ENCODE measurements around the gene JMJD8.

The JMJD8 gene

DNA sequence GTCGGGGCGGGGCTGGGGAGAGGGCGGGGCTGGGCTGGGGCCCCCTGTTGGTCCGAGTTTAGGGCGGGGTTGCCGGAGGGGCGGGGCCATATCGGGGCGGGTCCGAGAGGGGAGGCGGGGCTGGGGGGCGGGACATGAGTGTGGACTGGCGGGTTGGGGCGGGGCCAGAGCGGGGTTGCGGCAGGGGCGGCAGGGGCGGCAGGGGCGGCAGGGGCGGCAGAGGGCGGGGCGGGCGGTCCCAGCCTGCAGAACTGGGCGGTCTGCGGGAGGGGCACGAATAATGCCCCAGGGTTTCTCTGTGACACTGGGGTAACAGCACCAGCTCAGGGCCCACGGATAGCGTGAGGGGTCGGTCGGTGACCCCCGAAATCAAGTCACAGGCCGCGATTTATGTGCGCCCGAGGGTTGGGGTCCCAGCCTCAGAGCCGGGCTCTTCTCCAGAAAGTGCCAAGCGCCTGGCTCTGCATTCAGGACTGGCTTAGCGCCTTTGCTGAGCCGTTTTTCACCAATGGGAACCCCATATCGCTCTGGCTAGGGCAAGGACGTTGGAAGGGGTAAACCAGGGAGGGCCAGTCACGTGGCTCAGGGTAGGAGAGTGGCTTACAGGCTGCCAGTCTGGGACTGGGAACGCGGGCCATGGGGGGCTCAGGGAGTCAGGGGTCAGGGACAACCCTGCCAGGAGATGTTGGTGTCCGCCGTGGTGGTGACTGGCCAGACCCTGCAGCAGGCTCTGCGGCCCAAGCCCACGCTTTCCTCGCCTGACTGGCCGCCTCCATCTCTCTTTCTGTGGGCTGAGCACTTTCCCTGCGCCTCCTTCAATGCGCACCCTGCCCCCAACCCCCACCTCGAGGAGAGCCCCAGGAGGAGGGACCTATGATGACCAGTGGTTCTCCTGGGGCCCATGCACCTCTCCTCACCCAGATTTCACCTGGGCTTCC, 46.8 kb downstream of the JMJD8 start:
- DNase-seq, result peak; percentile 87

DNA sequence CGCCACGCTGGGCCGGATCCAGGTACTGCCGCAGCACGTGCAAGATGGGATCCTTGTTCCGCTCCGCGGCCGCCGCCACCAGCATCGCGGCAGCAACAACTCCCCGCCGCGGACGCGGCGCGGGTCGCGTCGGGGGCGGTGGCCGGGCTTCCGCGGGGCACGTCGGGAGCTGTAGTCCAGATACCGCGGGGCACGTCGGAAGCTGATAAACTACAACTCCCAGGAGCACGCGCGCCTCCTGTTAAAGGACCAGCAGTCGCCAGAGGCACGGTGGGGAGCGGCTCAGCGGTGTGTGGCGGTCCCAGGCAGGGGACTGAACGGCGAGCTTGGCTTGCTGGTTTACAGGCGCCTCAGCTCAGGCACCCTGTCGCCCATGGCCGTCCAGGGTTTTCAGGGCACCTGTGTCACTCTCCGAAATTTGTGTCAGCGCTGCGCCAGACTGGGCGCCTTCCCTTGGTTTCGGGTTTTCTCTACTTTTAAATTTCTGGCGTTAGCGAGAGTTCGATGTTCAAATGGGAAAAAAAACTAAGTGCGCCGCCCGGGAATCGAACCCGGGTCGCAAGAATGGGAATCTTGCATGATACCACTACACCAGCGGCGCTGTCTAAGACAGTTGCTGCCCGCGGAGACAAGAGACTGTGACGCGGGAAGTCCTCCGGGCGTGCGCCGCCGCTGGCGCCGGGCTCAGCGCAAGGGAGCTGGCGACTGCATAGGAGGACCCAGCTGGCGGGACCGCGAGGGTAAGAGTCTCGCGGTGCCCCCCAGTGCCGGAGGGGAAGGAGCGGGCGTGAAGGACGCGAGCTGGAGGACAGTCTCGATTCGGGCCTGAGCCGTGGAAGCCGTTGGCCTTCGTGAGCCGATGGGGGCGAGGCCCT, 47.7 kb downstream of the JMJD8 start, which contains the start of gene METTL26:
Gene METTL26 (minus strand): TSS at position 100 of the 875 bp plus-strand sequence. CDS start 15 bp downstream, at position 85.
- DNase-seq, result peak; percentile 94

DNA sequence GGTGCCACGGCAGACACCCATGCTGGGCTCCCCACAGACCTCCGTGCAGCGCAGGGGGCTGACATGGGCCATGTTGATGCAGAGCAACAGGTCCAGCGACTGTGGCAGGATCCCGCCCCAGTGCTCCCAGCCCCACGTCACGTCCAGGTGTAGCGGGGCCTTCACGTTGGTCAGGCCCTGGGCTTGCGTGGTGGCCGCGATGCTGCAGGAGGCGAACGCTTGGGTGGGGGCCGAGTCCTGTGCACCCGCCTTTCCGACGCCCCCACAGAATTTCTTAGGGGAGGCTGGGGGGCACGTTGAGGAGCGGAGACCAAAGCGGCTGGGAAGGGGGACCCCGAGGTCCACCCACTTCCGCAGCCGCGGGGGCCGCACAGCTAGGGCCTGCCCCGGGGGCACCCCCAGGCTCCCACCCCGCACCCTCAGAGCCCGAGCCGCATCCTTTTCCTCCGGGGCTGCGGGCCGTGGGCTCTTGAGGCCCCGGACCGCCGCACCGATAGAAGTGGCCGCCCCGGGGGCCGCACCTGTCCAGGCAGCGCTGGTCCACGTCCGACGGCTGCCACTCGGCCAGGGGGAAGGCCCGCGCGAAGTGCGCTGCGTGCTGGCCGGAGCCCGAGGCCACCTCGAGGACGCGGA, 48.4 kb downstream of the JMJD8 start:
- no peak for DNase-seq

- DNase-seq, result no peak
These were observed 49.1 kb downstream of the JMJD8 start for GRCh38 chr16:634996-635395.

GRCh38 chr16:634051-634670, 50.0 kb downstream of the JMJD8 start:
- no peak for DNase-seq

- DNase-seq, result no peak
These were observed 50.6 kb downstream of the JMJD8 start for GRCh38 chr16:633336-634050.

GRCh38 chr16:632486-633335, 51.4 kb downstream of the JMJD8 start:
- no peak for DNase-seq

DNA sequence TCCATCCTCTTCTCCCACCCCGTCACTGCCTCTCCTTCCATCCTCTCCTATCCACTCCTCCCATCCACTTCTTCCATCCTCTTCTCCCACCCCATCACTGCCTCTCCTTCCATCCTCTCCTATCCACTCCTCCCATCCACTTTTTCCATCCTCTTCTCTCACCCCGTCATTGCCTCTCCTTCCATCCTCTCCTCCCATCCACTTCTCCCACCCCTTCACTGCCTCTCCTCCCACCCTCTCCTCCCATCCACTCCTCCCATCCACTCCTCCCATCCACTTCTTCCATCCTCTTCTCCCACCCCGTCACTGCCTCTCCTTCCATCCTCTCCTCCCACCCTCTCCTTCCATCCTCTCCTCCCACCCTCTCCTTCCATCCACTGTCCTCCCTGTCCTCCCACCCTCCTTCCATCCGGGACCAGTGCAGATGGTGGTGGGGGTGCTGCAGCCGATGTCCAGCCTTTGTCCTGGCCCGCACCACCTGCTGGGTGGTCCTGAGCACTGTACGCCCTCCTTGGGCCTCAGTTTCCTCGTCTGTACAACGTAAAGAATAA, 52.3 kb downstream of the JMJD8 start:
- no peak for DNase-seq
